GM23248 (cell line): ENCODE measurements around the gene CATSPERE. TPM values are rescaled to one million over a fixed set of nuclear protein-coding genes. Genes with fewer than 3 reads are reported as not detected.

ENCODE experiments used
- DNase-seq: peaks from one replicate; pipeline ENCODE4 v3.0.0-alpha.2; 2015
- H2AFZ ChIP-seq: fragments of 200-600 bp; sonication (generic); 2 replicates; pipeline ENCODE4 v1.6.1; 2016; ENCODE audit warnings: antibody characterized with exemption
- H3F3A ChIP-seq: fragments of 200-600 bp; sonication (generic); 2 replicates; pipeline ENCODE4 v1.6.1; 2016; ENCODE audit warnings: mild to moderate bottlenecking, antibody characterized with exemption, mixed run types; ENCODE audit not compliant: insufficient read depth
- H3K27ac ChIP-seq: fragments of 200-600 bp; sonication (generic); 2 replicates; pipeline ENCODE4 v1.5.1; 2016; ENCODE audit warnings: mild to moderate bottlenecking
- H3K27me3 ChIP-seq: fragments of 200-600 bp; sonication (generic); replicated peaks from 2 replicates; pipeline ENCODE4 v1.6.1; 2016; ENCODE audit warnings: mild to moderate bottlenecking; ENCODE audit not compliant: insufficient read depth
- H3K36me3 ChIP-seq: fragments of 200-600 bp; sonication (generic); 2 replicates; pipeline ENCODE4 v1.6.1; 2016; ENCODE audit warnings: low read depth, mild to moderate bottlenecking
- H3K4me1 ChIP-seq: fragments of 200-600 bp; sonication (generic); 2 replicates; pipeline ENCODE4 v1.6.1; 2016; ENCODE audit warnings: mild to moderate bottlenecking; ENCODE audit not compliant: insufficient read depth
- H3K4me2 ChIP-seq: fragments of 200-600 bp; sonication (generic); one replicate; pipeline ENCODE4 v1.6.1; 2016; ENCODE audit warnings: mild to moderate bottlenecking; ENCODE audit not compliant: unreplicated experiment
- H3K4me3 ChIP-seq: fragments of 200-600 bp; sonication (generic); 2 replicates; pipeline ENCODE4 v1.5.1; 2016; ENCODE audit warnings: mild to moderate bottlenecking
- H3K79me2 ChIP-seq: fragments of 200-600 bp; sonication (generic); 2 replicates; pipeline ENCODE4 v1.6.1; 2016; ENCODE audit warnings: mild to moderate bottlenecking; ENCODE audit not compliant: insufficient read depth
- H3K9ac ChIP-seq: fragments of 200-600 bp; sonication (generic); 2 replicates; pipeline ENCODE4 v1.6.1; 2016; ENCODE audit warnings: mild to moderate bottlenecking
- H3K9me2 ChIP-seq: fragments of 200-600 bp; sonication (generic); 2 replicates; pipeline ENCODE4 v1.6.1; 2016; ENCODE audit warnings: mixed run types, mild to moderate bottlenecking, moderate library complexity; ENCODE audit not compliant: insufficient read depth
- H3K9me3 ChIP-seq: fragments of 200-600 bp; sonication (generic); one replicate; pipeline ENCODE4 v1.6.1; 2017; ENCODE audit warnings: low read depth
- H4K20me1 ChIP-seq: fragments of 200-600 bp; sonication (generic); 2 replicates; pipeline ENCODE4 v1.6.0; 2016; ENCODE audit not compliant: insufficient read depth
- EZH2 ChIP-seq: fragments of 200-600 bp; sonication (generic); IDR thresholded peaks from 2 replicates; pipeline ENCODE4 v1.6.1; 2018; ENCODE audit warnings: antibody characterized with exemption, mild to moderate bottlenecking; ENCODE audit not compliant: insufficient read depth, poor library complexity, severe bottlenecking
- EZH2phosphoT487 ChIP-seq: fragments of 200-600 bp; sonication (generic); IDR thresholded peaks from 2 replicates; pipeline ENCODE4 v1.6.1; 2018; ENCODE audit warnings: antibody characterized with exemption, moderate library complexity, mild to moderate bottlenecking, low read depth; ENCODE audit not compliant: insufficient read depth
- WGBS, 2 experiments: methylation state at CpG; one replicate each; pipeline ENCODE4 v1.1.6; 2015 to 2017; ENCODE audit warnings: low lambda C conversion rate in 2 of 2, low coverage in 1 of 2; ENCODE audit errors: missing lambda C conversion rate in 2 of 2; 5-methylcytosine and 5-hydroxymethylcytosine counted together
- in situ Hi-C: fragments of 300-500 bp; cut with MboI; formaldehyde crosslinking; loops from 2 replicates; pipeline ENCODE4 v1.15.0; 2020
- polyA plus RNA-seq: library from polyadenylated mRNA; unstranded; fragments of >200 nt; fragmentation: Nextera tagmentation; extraction: Ambion mirVana; gene quantifications from 2 replicates; pipeline ENCODE4 v1.2.1, GENCODE V29; 2016
- total RNA-seq: library from RNA; depleted of rRNA; stranded (reverse); fragments of >200 nt; shearing (Covaris generic); gene quantifications from 2 replicates; pipeline ENCODE4 v1.2.3, GENCODE V29; 2014

Gene CATSPERE
- total and polyA plus RNA-seq, 2 experiments from 2014 or later: 0.85 to 1.2 TPM

DNA sequence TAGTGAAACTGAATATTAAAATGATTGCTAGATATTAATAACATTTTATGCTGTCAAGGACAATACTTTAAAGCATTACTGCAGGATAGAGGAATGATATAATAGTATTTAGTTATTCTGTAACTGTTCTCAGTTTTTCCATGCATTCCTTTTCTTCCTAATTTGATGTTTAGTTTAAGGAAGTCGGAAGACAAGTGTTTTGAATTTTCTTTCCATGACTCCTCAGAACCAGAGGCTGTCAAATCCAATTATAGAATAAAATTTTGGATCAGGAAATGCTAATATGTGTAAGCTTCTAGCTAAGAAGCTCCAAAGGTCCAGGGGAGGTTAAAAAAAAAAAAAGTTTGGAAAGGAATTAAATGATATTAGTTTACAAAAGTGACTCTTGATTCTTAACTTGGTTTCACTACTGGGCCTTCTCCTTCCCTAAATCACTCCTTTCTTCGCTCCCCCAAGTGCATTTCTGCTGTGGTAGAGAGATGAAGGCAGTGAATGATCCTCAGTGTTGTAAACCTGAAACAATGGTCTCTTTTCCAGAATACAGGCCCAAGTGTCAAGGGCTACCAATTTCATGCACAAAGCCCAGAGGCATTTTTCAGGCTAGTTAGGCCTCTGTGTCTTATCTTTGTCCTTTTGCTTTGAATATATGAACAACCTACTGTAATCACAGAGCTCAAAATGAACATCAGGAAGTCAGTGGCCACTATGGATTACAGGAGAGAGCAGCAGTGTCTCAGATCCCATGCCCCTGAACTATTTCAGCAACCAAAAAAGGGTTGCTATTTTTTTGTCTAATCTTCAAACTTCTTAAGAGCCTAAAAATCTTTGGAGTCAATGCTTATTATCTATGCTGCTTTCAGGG, 15.5 kb upstream of the CATSPERE start:
- H3K4me1 ChIP-seq: peaks cover 46% of the 10 kb centered on the region
- H2AFZ ChIP-seq: 0 out of 2 replicates have a peak overlapping the region, but pooled peaks have one; percentile 16
- peak overlapping the region; percentile 60 for H3K4me2 ChIP-seq
- in situ Hi-C loops: no loop called here
- H3K9ac ChIP-seq: peak overlapping the region; percentile 31; the same call in 1 of the 2 replicates
- H3F3A ChIP-seq: peaks cover 33% of the 10 kb centered on the region
- peak; percentile 34 for DNase-seq
- 48 to 49% methylated on average over 2 of the region's 2 CpGs for WGBS, 2 experiments
- no peaks in the 10 kb centered on the region for H3K36me3 ChIP-seq
- no peak for TF ChIP-seq EZH2phosphoT487
- H3K79me2 ChIP-seq: peaks cover 98% of the 10 kb centered on the region
- H3K4me3 ChIP-seq: no peak overlapping the region
- peak overlapping the region; percentile 37 for H3K27ac ChIP-seq
- no peaks in the 10 kb centered on the region for H3K9me3 ChIP-seq
- H3K27me3 ChIP-seq: no peaks in the 10 kb centered on the region
- H3K9me2 ChIP-seq: no peaks in the 10 kb centered on the region
- H4K20me1 ChIP-seq: 0 out of 2 replicates have a peak, but pooled peaks cover 4% of the 10 kb centered on the region

DNA sequence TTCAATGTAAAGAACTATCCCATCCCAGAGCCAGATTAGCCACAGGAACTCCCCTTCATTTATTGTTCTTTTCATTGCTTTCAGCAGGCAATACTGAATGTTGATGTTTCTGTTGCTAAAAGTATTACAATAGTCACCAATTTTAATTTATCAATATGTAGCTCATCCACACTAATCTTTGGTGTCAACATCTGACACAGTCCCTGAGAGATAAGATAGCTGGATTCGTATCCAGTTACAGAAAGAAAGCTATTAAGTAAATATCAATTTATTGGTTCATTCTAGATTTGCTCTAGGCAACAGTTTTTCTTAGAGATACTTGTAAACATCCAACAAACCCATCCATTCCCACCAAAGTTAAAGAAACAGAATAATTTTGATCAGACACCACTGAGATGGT, 14.0 kb upstream of the CATSPERE start:
- Histone ChIP-seq H3K36me3 (no peaks in the 10 kb centered on the region), H3K9ac (no peak overlapping the region), H3K9me3 (no peaks in the 10 kb centered on the region), H3K27me3 (no peaks in the 10 kb centered on the region), H3K4me1 (peaks cover 46% of the 10 kb centered on the region), H4K20me1 (0 out of 2 replicates have a peak, but pooled peaks cover 4% of the 10 kb centered on the region), H2AFZ (no peak overlapping the region), H3K27ac (no peak overlapping the region), H3K79me2 (peaks cover 87% of the 10 kb centered on the region), H3F3A (peaks cover 38% of the 10 kb centered on the region), H3K9me2 (no peaks in the 10 kb centered on the region), H3K4me3 (no peak overlapping the region), H3K4me2 (no peak overlapping the region)
- TF ChIP-seq EZH2phosphoT487 (no peak), EZH2 (no peak)
- no peak for DNase-seq
- in situ Hi-C loops: no loop called here
- WGBS, 2 experiments: 96 to 97% methylated on average over 1 of the region's 1 CpG

DNA sequence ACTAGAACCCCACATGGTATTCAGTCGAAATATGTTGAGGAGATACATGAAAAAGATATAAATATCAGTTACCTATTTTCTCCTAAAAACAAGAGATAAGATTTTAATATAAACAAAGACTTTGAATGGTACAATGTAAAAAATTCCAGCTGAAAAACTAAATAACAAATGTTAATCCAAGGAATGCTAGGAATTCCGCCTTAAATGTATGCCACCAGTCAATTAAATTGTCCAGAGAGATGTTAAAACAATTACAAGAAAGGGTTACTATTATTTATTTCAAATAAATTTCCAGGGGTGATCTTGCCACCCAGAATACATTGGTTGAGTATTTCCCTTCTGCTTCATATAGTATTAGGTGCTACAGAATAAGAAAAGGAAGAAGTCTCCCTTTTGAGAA, 13.5 kb upstream of the CATSPERE start:
- H3K9me2 ChIP-seq: no peaks in the 10 kb centered on the region
- peaks cover 38% of the 10 kb centered on the region for H3F3A ChIP-seq
- no peaks in the 10 kb centered on the region for H3K36me3 ChIP-seq
- no peaks in the 10 kb centered on the region for H3K27me3 ChIP-seq
- TF ChIP-seq EZH2phosphoT487 (no peak), EZH2 (no peak)
- H3K9ac ChIP-seq: no peak overlapping the region
- no peak for DNase-seq
- peaks cover 49% of the 10 kb centered on the region for H3K4me1 ChIP-seq
- in situ Hi-C loops: no loop called here
- no peak overlapping the region for H2AFZ ChIP-seq
- H4K20me1 ChIP-seq: 0 out of 2 replicates have a peak, but pooled peaks cover 4% of the 10 kb centered on the region
- H3K27ac ChIP-seq: no peak overlapping the region
- WGBS, 2 experiments: 97 to 98% methylated on average over 2 of the region's 2 CpGs
- H3K9me3 ChIP-seq: no peaks in the 10 kb centered on the region
- peaks cover 82% of the 10 kb centered on the region for H3K79me2 ChIP-seq
- no peak overlapping the region for H3K4me2 ChIP-seq
- H3K4me3 ChIP-seq: no peak overlapping the region

DNA sequence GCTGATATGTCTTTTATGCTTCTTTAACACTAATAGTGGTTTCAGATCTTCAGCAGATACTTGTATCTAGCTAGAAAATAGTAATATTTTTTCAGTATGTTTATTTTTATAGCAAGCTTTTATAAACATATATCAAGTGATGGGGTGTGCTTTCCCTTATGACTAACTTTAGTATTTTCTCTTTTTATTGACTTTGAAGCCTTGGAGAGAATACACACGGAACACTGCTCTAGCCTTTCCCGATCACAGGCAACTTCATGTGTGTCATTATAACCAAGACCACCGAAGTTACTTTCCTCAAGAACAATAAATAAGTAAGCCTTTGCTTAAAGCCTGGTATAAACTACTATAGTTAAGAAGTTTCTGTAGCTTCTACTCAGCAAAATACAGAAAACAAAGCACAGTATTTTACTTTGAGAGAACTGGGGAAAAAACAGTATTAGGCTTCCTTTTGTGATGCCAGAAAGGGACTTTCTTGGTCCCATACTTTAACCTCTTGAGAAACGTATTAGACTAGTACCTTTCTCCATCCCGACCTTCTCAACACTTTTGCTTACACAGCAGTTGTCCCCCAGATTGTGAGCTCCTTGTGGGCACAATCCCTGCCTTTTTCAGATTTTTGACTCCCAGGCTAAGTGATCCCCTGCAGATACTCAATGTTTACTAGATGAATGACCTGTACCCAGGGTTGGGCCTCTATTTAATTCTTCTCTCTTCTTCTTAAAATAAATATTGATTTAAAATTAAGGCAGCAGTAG, 12.6 kb upstream of the CATSPERE start:
- H3K9me2 ChIP-seq: no peaks in the 10 kb centered on the region
- WGBS, 2 experiments: 95 to 98% methylated on average over 5 of the region's 5 CpGs
- in situ Hi-C loops: no loop called here
- peak overlapping the region; percentile 8 for H3K4me2 ChIP-seq
- H3F3A ChIP-seq: peaks cover 38% of the 10 kb centered on the region
- H3K36me3 ChIP-seq: no peaks in the 10 kb centered on the region
- H3K79me2 ChIP-seq: peaks cover 73% of the 10 kb centered on the region
- no peak for DNase-seq
- no peak overlapping the region for H3K27ac ChIP-seq
- 0 out of 2 replicates have a peak, but pooled peaks cover 4% of the 10 kb centered on the region for H4K20me1 ChIP-seq
- H3K9ac ChIP-seq: no peak overlapping the region
- TF ChIP-seq EZH2phosphoT487: no peak
- no peak for TF ChIP-seq EZH2
- H3K4me3 ChIP-seq: no peak overlapping the region
- peaks cover 50% of the 10 kb centered on the region for H3K4me1 ChIP-seq
- H3K9me3 ChIP-seq: no peaks in the 10 kb centered on the region
- no peaks in the 10 kb centered on the region for H3K27me3 ChIP-seq
- no peak overlapping the region for H2AFZ ChIP-seq
